Measurements from ENCODE around the gene NDC1. TPM values are rescaled to one million over a fixed set of nuclear protein-coding genes. Genes with fewer than 3 reads are reported as not detected.

The NDC1 gene
- total RNA-seq, 1 experiment from 2014 or later: 89.1 TPM

DNA sequence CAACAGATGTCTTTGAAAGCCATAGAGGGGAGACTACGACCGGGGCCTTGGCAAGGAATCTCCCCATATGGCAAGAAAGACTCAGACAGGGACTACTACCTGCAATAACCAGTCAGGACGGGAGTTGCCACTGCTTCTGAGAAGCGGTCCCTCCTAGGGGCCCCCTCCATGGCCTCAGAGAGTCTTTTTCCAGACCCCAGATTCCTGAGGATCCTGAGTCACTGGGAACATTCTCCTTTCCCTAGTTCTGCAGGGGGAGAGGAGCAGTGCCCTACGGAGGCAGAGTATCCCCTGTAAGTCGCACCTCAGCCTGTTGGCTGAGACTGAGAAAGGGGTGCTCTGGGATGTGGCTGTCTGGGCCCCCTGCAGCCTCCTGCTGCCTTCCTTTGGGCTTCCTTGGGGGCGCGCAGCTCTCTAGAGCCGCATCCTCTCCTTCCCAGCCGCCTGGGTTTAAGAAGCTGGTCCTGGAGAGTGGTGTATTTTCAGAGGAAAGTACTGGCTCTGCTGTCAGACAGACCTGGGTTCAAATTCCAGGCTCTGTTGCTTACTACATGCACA is 107.0 kb downstream of the NDC1 start:
- DNase-seq (ENCODE audit: low spot score): no peak

DNA sequence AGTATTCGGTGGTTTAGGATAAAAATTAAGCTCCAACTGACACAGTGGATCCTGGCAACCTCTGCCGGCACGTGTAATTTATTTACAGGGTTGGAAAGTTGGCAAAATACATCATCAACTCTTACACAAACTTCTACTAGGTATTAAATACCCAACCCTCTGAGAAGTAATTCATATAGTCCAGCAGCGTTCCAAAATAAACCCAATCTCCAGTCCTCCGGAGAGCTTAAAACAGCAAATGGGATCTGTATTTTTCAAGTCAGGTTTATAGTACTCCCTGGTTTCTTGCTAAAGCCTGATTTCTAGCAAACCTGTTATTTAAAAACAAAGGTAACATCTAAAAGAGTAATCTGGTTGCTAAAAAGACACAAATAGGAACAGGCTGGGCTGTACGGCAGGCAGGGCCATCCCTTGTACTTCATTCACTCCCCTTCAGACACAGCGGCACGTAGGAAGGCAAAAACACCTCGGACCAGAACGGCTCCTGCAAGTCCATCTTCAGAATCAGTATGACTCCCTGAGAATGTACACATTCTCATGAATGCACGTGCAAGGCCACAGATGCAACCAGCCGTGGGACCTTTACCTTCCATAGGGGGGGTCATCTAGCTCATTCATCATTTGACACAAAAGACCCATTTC is 107.8 kb downstream of the NDC1 start:
- DNase-seq (ENCODE audit: low spot score): no peak

DNA sequence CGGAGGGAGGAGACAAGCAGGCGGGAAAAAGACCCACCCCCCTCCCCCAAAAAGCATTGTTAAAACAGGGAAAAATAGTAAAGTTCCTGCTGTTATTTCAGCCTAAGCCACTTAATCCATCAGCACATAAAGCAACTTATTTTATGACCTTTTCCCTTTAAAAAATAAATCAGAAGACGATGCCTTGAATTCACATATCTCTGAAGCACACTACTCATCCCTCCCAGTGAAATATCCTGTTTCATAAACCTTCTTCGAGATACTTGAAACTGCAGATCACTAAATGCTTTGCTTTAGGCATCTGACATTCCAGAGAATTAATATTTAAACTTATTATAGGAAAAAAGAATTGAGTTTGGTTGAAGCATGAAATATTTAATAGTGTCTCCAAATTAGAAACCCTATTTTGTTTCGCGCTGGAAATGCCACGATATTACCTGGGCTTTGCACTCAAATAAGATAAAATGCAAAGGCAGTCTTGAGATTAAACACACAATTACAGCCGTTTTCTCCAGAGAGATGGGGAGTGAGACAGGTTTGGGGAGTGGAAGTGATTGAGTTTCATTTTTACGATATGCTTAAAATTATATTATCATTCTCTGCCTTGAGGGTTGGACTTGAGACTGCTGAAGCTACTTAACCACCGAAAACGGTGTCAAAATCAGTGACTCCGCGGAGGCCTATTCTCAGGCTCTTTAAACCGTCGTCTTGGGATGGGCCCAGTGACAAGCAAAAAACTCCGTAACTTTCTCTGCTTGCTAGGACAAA is 108.5 kb downstream of the NDC1 start:
- no peak for DNase-seq (ENCODE audit: low spot score)

DNA sequence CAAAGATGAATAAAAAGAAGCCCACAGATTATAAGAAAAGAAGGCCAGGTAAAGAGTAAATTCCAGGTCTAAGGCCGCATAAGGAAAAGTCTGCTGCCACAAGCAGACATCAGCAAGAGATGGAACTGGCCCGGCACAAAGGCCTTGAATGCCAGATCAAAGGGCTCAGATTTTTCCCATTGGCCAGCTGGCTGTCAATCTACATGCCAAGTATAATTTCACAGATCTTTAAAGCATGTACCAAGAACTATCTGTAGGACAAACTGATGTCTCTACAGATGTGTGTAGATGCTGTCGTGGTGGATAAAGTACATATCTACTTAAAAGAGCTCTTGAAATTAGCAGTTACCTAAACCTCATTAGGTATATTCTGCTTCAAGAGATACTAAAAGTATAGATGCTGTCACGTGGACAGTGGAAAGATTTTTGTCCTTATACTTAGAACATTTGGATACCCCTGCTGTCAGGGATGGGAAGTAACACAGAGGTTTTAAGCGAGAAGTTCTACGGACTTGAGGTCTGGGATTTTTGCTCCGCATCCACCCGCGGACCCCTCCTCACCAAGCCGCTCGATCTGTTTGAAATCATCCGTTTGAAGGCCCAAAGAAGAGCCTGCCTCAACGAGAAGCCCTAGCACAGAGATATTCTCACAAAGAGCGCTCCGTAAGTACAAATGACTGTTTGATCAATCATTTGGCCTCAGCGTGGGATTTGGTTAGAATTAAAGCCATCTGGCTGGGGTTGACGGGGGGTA is 109.2 kb downstream of the NDC1 start:
- no peak for DNase-seq (ENCODE audit: low spot score)

DNA sequence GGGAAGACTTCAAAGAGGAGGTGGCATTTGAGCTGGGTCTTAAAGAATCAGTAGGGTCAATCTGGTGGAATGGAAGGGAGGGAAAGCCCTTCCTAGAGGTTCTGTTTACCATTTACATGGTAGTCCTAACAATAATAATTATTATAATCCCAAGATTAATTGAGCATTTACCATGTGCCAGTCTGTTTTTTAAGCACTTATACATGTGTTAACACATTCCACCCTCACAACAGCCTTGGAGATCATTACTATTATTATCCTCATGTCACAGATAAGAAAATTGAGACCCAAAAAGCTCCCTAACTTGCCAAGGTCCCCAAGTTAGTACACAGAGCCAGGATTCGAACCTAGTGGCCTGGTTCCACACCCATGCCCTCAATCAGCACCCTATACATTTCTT is 109.9 kb downstream of the NDC1 start:
- DNase-seq (ENCODE audit: low spot score): no peak

DNA sequence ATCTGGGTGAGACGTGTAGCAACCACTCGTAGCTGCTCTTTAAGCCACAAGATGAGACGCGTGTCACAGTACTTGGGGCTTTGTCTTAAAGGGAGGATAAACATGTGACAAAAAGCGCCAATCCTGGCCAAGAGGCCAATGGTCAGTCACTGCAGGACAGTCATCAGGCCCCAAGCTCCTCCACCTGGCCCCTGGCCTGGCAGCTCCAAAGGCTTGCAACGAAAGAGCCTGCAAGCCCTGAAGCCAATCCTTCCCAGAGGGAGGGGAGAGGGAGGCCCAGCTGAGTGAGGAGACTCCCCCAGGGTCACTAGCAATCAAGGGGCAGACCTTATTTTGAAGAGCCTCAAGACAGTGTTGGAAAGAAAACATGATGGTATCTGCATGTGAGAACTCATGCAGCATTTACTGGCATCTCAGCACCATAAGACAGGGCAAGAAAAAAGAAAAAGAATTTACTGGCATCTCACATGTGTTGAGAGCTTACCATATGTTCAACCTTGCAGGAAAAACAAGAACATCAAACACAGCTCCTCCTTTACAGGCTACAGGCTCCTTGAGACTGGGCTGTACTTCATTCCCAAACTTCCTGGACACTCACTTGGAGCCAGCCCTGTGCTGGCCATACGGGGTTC is 110.5 kb downstream of the NDC1 start:
- DNase-seq (ENCODE audit: low spot score): no peak

DNA sequence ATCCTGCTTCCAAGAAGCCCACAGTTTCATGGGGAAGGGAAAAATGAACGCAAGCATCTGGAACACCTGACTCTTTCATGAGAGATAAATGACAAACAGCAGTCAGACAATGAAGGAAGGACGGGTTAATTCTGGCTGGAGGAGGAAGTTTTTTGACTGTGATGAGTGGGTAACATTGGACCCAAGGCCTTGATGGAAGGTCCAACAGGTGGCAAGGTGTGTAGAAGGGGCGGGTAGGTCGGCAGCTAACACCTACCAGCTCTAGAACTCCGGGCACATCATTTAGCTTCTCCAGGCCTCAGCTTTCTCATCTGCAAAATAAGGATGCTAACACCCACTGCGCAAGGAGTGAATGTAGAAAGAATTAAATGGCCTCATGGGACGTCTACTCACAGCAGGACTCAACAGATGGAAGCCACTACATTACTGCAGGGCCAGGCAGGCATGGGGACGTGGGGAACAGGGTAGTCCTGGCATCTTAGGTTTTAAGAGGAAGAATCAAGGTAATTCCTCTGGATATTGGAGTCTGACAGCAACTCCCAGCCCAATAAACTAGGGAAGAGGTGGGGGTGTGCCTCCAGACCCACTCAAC is 112.0 kb downstream of the NDC1 start:
- no peak for DNase-seq (ENCODE audit: low spot score)

DNA sequence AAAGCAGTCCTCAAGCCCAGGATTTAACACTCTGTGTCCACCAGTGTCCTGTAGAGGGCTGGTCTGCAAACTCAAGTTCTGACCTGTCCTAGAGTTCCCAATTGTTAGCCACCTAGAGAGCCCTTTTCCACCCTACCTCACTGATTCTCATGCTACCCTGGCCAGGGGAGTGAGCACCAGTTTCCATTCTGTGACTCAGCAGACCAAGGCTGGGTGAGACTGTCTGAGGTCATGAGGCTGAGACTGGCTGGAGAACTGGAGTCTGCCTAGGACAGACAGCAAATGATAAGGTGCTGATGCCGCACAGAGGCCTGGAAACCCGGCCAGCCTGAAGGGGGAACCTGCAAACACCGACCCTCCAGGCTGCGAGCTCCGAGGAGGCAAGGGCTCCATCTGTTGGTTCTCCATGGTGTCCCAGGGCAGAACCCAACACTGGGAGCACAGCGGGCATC is 112.8 kb downstream of the NDC1 start:
- no peak for DNase-seq (ENCODE audit: low spot score)

DNA sequence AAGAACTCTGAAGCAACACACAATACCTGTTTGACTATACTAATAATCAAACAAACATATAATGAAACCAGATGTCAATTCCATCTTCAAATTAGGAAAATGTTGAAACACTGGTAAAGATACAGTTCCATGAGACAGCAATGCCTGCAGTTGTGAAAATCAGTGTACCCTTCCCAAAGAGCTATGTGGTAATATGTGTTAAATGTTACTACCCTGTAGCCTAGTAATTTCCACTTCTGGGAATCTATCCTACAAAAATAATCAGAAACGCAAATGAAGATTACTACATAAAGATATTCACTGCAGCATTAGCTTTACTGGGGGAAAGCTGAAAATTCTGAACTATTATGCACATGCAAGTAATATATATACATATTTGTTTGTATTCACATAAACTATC is 116.1 kb downstream of the NDC1 start:
- no peak for DNase-seq (ENCODE audit: low spot score)

DNA sequence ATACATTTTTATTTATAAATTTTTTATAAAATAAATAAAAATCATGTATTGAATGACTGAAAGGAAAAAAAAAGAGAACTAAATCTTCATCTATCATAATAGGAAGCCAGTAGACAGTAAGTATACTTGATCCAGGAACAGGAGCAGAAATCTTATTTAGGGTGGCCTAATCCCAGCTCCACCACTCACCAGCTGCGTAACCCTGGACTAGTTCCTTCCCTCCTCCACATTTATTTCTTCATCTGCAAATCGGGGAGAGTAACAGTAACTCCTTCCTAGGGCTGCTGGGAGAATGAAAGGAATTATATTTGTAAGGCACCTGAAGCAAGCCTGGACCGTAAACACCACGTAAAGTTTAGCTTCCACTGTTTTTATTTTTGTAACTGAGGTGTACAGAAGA is 117.0 kb downstream of the NDC1 start:
- no peak for DNase-seq (ENCODE audit: low spot score)

DNA sequence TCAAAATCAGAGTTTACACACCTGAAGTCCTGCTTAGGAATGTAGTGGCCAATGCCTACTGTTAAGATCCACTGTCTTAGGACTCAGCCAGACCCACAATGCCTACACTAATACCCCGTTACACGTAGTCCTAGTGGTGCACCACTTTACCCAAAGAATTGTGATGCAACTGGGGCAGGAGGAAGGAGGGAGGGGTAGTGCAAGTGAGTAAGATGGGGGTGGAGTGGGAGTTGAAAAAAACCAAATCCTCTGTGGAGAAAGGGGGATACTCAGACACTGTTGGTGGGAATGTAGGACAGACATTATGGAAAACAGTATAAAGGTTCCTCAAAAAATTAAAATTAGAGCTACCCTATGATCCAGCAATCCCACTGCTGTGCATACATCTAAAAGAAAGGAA is 118.6 kb downstream of the NDC1 start:
- no peak for DNase-seq (ENCODE audit: low spot score)

DNA sequence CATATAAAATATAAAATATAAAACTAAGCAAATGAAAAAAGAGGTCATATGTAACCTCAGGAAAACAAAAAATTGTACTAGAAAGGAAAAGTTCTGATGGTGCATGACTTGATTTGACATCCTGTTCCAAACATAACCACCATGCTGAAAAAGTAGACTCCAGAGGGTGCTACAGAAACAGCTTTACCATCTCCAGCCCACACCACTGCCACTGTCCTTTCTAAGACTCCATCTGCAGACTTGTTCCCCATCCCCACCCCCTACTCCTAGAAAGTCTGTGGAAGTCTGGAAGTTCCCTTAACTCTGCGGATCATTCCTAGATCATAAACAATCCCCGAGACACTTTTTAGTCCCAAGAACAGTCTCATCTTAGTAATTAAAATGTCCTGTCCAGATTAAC is 119.7 kb downstream of the NDC1 start:
- DNase-seq (ENCODE audit: low spot score): no peak

DNA sequence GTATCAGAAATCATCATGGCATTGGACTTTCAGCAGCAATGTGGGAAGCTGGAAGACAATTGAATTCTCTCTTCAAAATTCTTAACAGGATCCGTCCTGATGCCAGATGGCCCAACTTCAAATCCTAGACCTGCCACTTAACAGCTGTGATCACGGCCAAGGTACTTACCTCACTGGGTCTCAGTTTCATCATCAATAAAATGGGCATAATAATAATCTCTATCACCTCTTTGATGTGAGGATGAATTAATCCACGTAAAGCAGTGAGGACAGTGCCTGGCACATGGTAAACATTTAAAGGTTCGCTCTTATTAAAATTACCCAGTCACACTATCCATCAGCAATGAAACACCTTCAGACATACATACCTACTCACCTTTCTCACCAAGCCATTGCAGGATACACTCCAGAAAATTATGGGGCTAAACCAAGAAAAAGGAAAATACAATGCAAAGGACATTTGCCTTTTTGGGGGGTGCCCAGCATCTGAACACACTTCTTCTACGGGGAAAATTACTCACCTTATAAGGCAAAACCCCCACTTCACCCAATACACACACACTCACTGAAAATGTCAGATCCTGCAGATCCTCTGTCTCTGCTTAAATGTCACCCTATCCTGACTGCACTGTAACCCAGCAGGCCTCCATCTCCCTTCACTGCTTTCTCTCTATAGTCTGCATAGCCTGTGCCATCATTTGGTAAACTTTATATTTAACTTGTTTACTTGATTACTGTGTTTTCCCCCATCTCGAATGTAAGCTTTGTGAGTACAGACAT is 120.9 kb downstream of the NDC1 start:
- no peak for DNase-seq (ENCODE audit: low spot score)

DNA sequence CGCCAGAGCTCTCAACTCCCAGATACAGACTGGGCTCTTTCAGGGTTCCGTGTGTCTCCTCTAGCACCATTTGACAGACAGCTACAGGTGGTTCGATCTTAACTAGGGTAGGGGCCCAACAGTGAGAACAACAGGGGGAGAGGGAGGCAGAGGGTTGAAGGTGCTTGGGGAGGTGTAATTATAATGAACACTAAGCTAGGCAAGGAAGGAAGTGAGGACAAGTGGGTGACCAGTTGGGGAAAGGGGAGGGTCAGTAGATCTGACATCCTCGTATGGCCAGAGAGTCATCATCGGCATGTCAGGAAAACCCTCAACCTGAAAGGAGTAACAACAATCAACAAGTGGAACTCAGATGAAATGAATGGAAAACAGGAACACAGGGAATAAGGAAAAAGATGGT is 121.9 kb downstream of the NDC1 start:
- DNase-seq (ENCODE audit: low spot score): no peak

DNA sequence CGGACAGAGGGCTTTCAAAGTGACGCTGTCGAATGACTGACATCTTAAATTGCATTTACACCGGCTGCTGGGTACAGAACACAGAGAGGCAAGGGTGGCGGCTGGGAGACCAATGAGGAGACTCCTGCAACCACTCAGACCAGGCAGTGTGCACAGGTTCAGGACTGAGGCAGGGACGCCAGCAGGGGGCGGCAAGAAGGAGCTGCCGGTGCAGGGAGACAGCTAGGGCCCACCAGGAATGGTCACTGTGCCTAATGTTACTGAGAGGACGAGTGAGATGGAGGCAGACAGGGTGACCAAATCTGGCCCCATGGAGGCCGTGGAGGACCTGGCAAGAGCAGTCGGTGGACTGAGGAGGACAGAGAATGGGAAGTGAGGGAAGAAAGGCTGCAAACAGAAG is 122.6 kb downstream of the NDC1 start:
- DNase-seq (ENCODE audit: low spot score): no peak

Other genes with a start within 250 kb of the NDC1 start
- gene GLIS1, start 99.1 kb downstream of the NDC1 start, total RNA-seq (2014; rRNA removed; shearing (Covaris generic)): 0.86 and 1.0 TPM in 2 replicates
- 45.0 and 53.8 TPM in 2 replicates for gene YIPF1, start 51.5 kb upstream of the NDC1 start, total RNA-seq (2014; rRNA removed; shearing (Covaris generic))
- not detected in 2 replicates for gene DIO1, start 55.9 kb upstream of the NDC1 start, total RNA-seq (2014; rRNA removed; shearing (Covaris generic))
- 71.9 and 86.5 TPM in 2 replicates for gene IFT25, start 107.4 kb upstream of the NDC1 start, total RNA-seq (2014; rRNA removed; shearing (Covaris generic))
- 56.6 and 64.3 TPM in 2 replicates for gene LRRC42, start 108.1 kb upstream of the NDC1 start, total RNA-seq (2014; rRNA removed; shearing (Covaris generic))
- gene LDLRAD1, start 179.9 kb upstream of the NDC1 start, total RNA-seq (2014; rRNA removed; shearing (Covaris generic)): not detected in 2 replicates
- gene TMEM59, start 214.9 kb upstream of the NDC1 start, total RNA-seq (2014; rRNA removed; shearing (Covaris generic)): 419 and 447 TPM in 2 replicates
- 2.8 and 3.9 TPM in 2 replicates for gene TCEANC2, start 215.3 kb upstream of the NDC1 start, total RNA-seq (2014; rRNA removed; shearing (Covaris generic))

Measured in H4 (cell line).